WTC11 (cell line): Measurements from ENCODE around the gene NSFL1C.

ENCODE experiments used
- ATF1 ChIP-seq: sonication (generic); formaldehyde crosslinking; IDR thresholded peaks from 2 replicates; pipeline ENCODE4 v1.8.1; 2023; ENCODE audit warnings: mild to moderate bottlenecking, moderate library complexity, missing genetic modification reagents
- CBFB ChIP-seq: sonication (generic); formaldehyde crosslinking; IDR thresholded peaks from 2 replicates; pipeline ENCODE4 v1.8.1; 2022; ENCODE audit warnings: mild to moderate bottlenecking, low read depth, missing genetic modification reagents
- CREM ChIP-seq: sonication (generic); formaldehyde crosslinking; IDR thresholded peaks from 2 replicates; pipeline ENCODE4 v1.8.1; 2022; ENCODE audit warnings: mild to moderate bottlenecking, missing genetic modification reagents, moderate library complexity
- CTCF ChIP-seq: fragments of 200-600 bp; IDR thresholded peaks from 2 replicates; pipeline ENCODE4 v1.8.0; 2022; ENCODE audit warnings: antibody characterized with exemption
- ELF4 ChIP-seq: sonication (generic); formaldehyde crosslinking; IDR thresholded peaks from 2 replicates; pipeline ENCODE4 v1.8.1; 2022; ENCODE audit warnings: low read depth, mild to moderate bottlenecking, moderate library complexity, missing genetic modification reagents
- MLX ChIP-seq: sonication (generic); formaldehyde crosslinking; IDR thresholded peaks from 2 replicates; pipeline ENCODE4 v1.8.1; 2023; ENCODE audit warnings: mild to moderate bottlenecking, missing genetic modification reagents, moderate library complexity
- PRDM15 ChIP-seq: sonication (generic); formaldehyde crosslinking; IDR thresholded peaks from 2 replicates; pipeline ENCODE4 v1.8.0; 2022; ENCODE audit warnings: missing genetic modification reagents
- SMAD4 ChIP-seq: sonication (generic); formaldehyde crosslinking; IDR thresholded peaks from 2 replicates; pipeline ENCODE4 v1.8.0; 2022; ENCODE audit warnings: mild to moderate bottlenecking, missing genetic modification reagents
- ZNF138 ChIP-seq: sonication (generic); formaldehyde crosslinking; conservative IDR thresholded peaks from 2 replicates; pipeline ENCODE4 v1.8.1; 2022; ENCODE audit warnings: mild to moderate bottlenecking, moderate library complexity, missing genetic modification reagents
- ZNF232 ChIP-seq: sonication (generic); formaldehyde crosslinking; IDR thresholded peaks from 2 replicates; pipeline ENCODE4 v1.8.0; 2022; ENCODE audit warnings: mild to moderate bottlenecking, missing genetic modification reagents
- ZNF317 ChIP-seq: sonication (generic); formaldehyde crosslinking; IDR thresholded peaks from 2 replicates; pipeline ENCODE4 v1.8.1; 2023; ENCODE audit warnings: low read depth, mild to moderate bottlenecking, moderate library complexity, missing genetic modification reagents, borderline replicate concordance

GRCh38 chr20:1394686-1395085 lies 72.0 kb downstream of the NSFL1C start:
- no peak for TF ChIP-seq CTCF
- TF ChIP-seq CREM (CRISPR knock-in tag): no peak
- no peak for TF ChIP-seq ATF1 (CRISPR knock-in tag)
- no peak for TF ChIP-seq ZNF138
- TF ChIP-seq ZNF232 (CRISPR knock-in tag): no peak
- TF ChIP-seq ZNF317 (CRISPR knock-in tag): no peak
- no peak for TF ChIP-seq MLX (CRISPR knock-in tag)
- no peak for TF ChIP-seq ELF4 (CRISPR knock-in tag)
- TF ChIP-seq SMAD4: no peak
- TF ChIP-seq CBFB: no peak
- no peak for TF ChIP-seq PRDM15 (CRISPR knock-in tag)
